Coronary artery (tissue), 2 donors: ENCODE measurements around the gene GTPBP1.

ENCODE experiments used
- DNase-seq: peaks from one replicate; pipeline ENCODE4 v3.0.0-alpha.2; 2017; ENCODE audit warnings: low spot score
- H3K27ac ChIP-seq, 2 donors: fragments of 200-600 bp; sonication (generic); one replicate each; pipeline ENCODE4 v1.5.1; 2016 to 2019
- H3K4me3 ChIP-seq: fragments of 200-600 bp; sonication (generic); 2 replicates; pipeline ENCODE4 v1.5.1; 2016; ENCODE audit warnings: mild to moderate bottlenecking, moderate library complexity
- CTCF ChIP-seq: fragments of 200-600 bp; sonication (generic); IDR thresholded peaks from one replicate; pipeline ENCODE4 v1.5.1; 2019; ENCODE audit warnings: antibody characterized with exemption

Gene GTPBP1

GRCh38 chr22:38698407-38699094 lies 7.2 kb upstream of the GTPBP1 start:
- DNase-seq, result no peak
- Histone ChIP-seq H3K27ac (peak overlapping the region; percentile 100), H3K4me3 (peak overlapping the region; percentile 98)
- no peak for TF ChIP-seq CTCF

GRCh38 chr22:38699143-38699542 lies 6.6 kb upstream of the GTPBP1 start:
- no peak for TF ChIP-seq CTCF
- peak overlapping the region; percentile 100 for H3K27ac ChIP-seq
- no peak for DNase-seq
- H3K4me3 ChIP-seq, result peak overlapping the region; percentile 98

- DNase-seq, result no peak
- Histone ChIP-seq H3K27ac (peak overlapping the region; percentile 100), H3K4me3 (peak overlapping the region; percentile 98)
- no peak for TF ChIP-seq CTCF
These were observed 6.0 kb upstream of the GTPBP1 start for GRCh38 chr22:38699784-38700183.

GRCh38 chr22:38700270-38700788 lies 5.4 kb upstream of the GTPBP1 start:
- H3K4me3 ChIP-seq, result peak overlapping the region; percentile 98
- DNase-seq, result no peak
- H3K27ac ChIP-seq, result peak overlapping the region; percentile 100
- no peak for TF ChIP-seq CTCF

GRCh38 chr22:38700789-38701628 lies 4.7 kb upstream of the GTPBP1 start, which contains the start of gene JOSD1:
Gene JOSD1, minus strand, starts transcription at chr22:38700943. Its CDS starts 956 bp downstream, at chr22:38699987.
- H3K4me3 ChIP-seq, result peak within 1 kb of the TSS; percentile 98
- H3K27ac ChIP-seq, result peak within 1 kb of the TSS; percentile 100
- peak; percentile 96 for DNase-seq
- TF ChIP-seq CTCF, result no peak

GRCh38 chr22:38704654-38705234 lies 1.0 kb upstream of the GTPBP1 start:
- TF ChIP-seq CTCF, result no peak
- H3K27ac ChIP-seq, result peak overlapping the region; percentile 76 to 81
- DNase-seq, result no peak
- peak overlapping the region; percentile 56 for H3K4me3 ChIP-seq
